Progenitor cell of endocrine pancreas (in vitro differentiated cells): ENCODE results near the gene STT3B. TPM values are rescaled to one million over a fixed set of nuclear protein-coding genes. Genes with fewer than 3 reads are reported as not detected.

Experiments used
- DNase-seq: peaks from one replicate; pipeline ENCODE4 v3.0.0; 2021; ENCODE audit warnings: low spot score; ENCODE audit not compliant: unreplicated experiment
- H3K27ac Mint-ChIP-seq: 2 replicates; pipeline ENCODE4 v1.8.0; 2021; ENCODE audit warnings: mild to moderate bottlenecking, moderate library complexity, mixed read lengths
- H3K27me3 Mint-ChIP-seq: 2 replicates; pipeline ENCODE4 v1.8.0; 2021; ENCODE audit warnings: mixed read lengths
- H3K36me3 Mint-ChIP-seq: 2 replicates; pipeline ENCODE4 v1.8.0; 2022; ENCODE audit warnings: mixed read lengths; ENCODE audit not compliant: insufficient read depth
- H3K4me1 Mint-ChIP-seq: 2 replicates; pipeline ENCODE4 v1.8.0; 2021; ENCODE audit warnings: low read depth, mixed read lengths
- H3K4me3 Mint-ChIP-seq: 2 replicates; pipeline ENCODE4 v1.8.0; 2021; ENCODE audit warnings: low read depth, mild to moderate bottlenecking, moderate library complexity, mixed read lengths
- H3K9me3 Mint-ChIP-seq: 2 replicates; pipeline ENCODE4 v1.8.0; 2021; ENCODE audit warnings: low read depth, mixed read lengths
- CTCF ChIP-seq: fragments of 200-600 bp; sonication (generic); IDR thresholded peaks from one replicate; pipeline ENCODE4 v1.5.0; 2021; ENCODE audit warnings: antibody characterized with exemption, mild to moderate bottlenecking; ENCODE audit not compliant: unreplicated experiment
- total RNA-seq: library from RNA; stranded (reverse); gene quantifications from 2 replicates; pipeline ENCODE4 v1.2.1, GENCODE V29; 2021

Gene STT3B
- total RNA-seq, 1 donor from 2014 or later, result 154 TPM

- TF ChIP-seq CTCF, result no peak
- Mint-ChIP-seq H3K4me1 (peaks cover 23% of the 10 kb centered on the region), H3K27ac (peak overlapping the region; percentile 79), H3K27me3 (peaks cover 4% of the 10 kb centered on the region), H3K4me3 (no peak overlapping the region), H3K9me3 (no peaks in the 10 kb centered on the region), H3K36me3 (peaks cover 14% of the 10 kb centered on the region)
- DNase-seq, result no peak
These were observed 147.5 kb downstream of the STT3B start for GRCh38 chr3:31680072-31680870.
